Subcutaneous adipose tissue (tissue), 4 donors: ENCODE results near the gene CD2AP. TPM values are rescaled to one million over a fixed set of nuclear protein-coding genes. Genes with fewer than 3 reads are reported as not detected.

Experiments used
- total RNA-seq, 4 donors: library from RNA; depleted of rRNA; stranded (reverse); fragments of >200 nt; gene quantifications; one replicate each; pipeline ENCODE4 v1.1.0, GENCODE V29; 2016
- TF ChIP-seq, protein P1 (sequence below): fragments of 450-650 bp; IDR thresholded peaks from one replicate; pipeline ENCODE4 v1.5.1; 2016; ENCODE audit warnings: low read depth, mild to moderate bottlenecking, control low read depth, antibody characterized with exemption, moderate library complexity

CD2AP gene
- total RNA-seq, 4 donors from 2014 or later, result 22.2 to 30.8 (median 26.0) TPM

DNA sequence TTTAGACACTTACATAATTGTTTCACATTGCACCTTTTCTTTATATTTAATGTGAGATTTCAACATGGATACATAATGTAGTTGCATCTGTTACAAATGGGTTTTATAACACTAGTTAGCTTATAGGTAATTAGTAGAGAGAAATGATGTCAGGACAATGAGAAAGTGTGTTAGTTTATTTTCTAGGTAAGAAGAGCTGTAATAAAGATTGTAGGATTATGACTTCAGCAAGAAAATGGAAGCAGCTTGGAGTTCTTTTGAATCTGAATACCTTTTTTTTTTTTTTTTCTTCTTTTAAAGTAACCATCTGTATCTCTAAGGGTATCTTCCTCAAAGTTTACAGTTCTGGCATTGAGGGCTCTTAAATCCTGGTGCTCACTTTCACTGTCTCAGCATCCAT is 35.3 kb downstream of the CD2AP start:
- TF ChIP-seq, protein P1, sequence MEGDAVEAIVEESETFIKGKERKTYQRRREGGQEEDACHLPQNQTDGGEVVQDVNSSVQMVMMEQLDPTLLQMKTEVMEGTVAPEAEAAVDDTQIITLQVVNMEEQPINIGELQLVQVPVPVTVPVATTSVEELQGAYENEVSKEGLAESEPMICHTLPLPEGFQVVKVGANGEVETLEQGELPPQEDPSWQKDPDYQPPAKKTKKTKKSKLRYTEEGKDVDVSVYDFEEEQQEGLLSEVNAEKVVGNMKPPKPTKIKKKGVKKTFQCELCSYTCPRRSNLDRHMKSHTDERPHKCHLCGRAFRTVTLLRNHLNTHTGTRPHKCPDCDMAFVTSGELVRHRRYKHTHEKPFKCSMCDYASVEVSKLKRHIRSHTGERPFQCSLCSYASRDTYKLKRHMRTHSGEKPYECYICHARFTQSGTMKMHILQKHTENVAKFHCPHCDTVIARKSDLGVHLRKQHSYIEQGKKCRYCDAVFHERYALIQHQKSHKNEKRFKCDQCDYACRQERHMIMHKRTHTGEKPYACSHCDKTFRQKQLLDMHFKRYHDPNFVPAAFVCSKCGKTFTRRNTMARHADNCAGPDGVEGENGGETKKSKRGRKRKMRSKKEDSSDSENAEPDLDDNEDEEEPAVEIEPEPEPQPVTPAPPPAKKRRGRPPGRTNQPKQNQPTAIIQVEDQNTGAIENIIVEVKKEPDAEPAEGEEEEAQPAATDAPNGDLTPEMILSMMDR, result no peak

- TF ChIP-seq, protein P1, result no peak
Measured at GRCh38 chr6:47519279-47519678, 41.7 kb downstream of the CD2AP start.

DNA sequence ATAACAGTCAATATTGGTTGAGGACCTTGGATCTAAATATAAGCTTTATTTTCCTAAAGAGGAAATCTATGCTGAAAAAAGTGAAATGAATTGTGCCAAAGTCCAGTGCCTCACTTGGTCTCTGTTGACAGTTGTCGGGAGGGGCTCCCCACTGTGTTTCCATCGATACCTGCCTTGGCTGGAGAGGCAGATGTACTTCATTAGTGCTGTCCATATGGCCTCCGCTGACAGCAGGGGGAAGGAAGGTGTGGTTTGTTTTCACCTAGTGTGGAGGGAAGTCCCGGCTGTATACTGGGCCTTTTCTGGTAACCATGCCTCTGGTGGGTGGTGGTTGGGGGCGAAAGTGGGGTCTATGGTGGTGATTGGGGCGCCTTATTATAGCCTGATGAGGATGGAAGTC is 42.7 kb downstream of the CD2AP start:
- TF ChIP-seq, protein P1, result no peak

- TF ChIP-seq, protein P1, result no peak
Measured at GRCh38 chr6:47521961-47522360, 44.4 kb downstream of the CD2AP start.

GRCh38 chr6:47524136-47524845 is 46.7 kb downstream of the CD2AP start:
- TF ChIP-seq, protein P1, result no peak

GRCh38 chr6:47525330-47526057 is 47.9 kb downstream of the CD2AP start:
- TF ChIP-seq, protein P1, result no peak

DNA sequence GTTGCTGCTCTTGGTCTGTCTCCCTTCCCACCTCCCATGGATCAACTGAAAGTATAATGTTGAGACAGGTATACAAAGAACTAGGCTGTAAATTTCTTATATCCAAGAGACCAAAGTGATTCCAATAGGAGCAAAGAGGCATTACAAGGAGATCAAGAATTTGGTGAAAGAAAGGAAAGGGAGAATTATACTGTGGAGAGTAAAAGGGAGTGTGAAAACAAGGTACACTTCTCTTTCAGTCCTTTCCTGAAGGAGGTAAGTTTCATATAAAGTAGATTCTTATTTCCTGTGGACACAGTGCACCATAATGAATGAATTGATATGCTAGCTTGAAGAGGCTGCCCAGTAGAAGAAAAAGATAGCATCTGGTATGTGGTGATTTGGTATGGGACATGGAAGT is 49.7 kb downstream of the CD2AP start:
- TF ChIP-seq, protein P1, result no peak
